ENCODE measurements around the gene EXT2. TPM values are rescaled to one million over a fixed set of nuclear protein-coding genes. Genes with fewer than 3 reads are reported as not detected.

EXT2 gene
- total RNA-seq, 1 experiment from 2014 or later, result 42.8 TPM

GRCh38 chr11:44185522-44185921 is 90.0 kb downstream of the EXT2 start:
- RAD21 ChIA-PET (ENCODE audit: low non-redundant PET in 1 of 2, low total read pairs in 2 of 2, uncharacterized antibody in 2 of 2, unreplicated experiment in 2 of 2), result no interaction called here

GRCh38 chr11:44186321-44186930 is 90.9 kb downstream of the EXT2 start:
- Histone ChIP-seq H3K36me3 (ENCODE audit: control insufficient read depth in 1 of 2, insufficient read depth in 2 of 2, low read length in 2 of 2) (peaks cover 0 to 4% of the 10 kb centered on the region in 2 experiments; a peak in 1 of 4 replicates), H3K4me3 (replicated peaks in 1 of 2; ENCODE audit: low read depth in 1 of 2, low read length in 2 of 2) (no peak overlapping the region), H3K9me2 (ENCODE audit: insufficient read depth) (no peaks in the 10 kb centered on the region), H3K27ac (ENCODE audit: low read depth, low read length) (no peak overlapping the region), H2AFZ (ENCODE audit: low read depth, low read length, poor library complexity, severe bottlenecking) (no peak overlapping the region), H3K27me3 (ENCODE audit: insufficient read depth, low read length) (no peaks in the 10 kb centered on the region), H3K79me2 (ENCODE audit: insufficient read depth, low read length) (no peaks in the 10 kb centered on the region), H4K20me1 (ENCODE audit: insufficient read depth) (no peaks in the 10 kb centered on the region), H3K4me1 (ENCODE audit: control insufficient read depth in 1 of 2, insufficient read depth in 2 of 2, low read length in 2 of 2) (no peaks in the 10 kb centered on the region), H3K9me3 (ENCODE audit: control insufficient read depth in 1 of 2, insufficient read depth in 1 of 2, low read depth in 1 of 2, low read length in 2 of 2) (peaks cover 0 to 9% of the 10 kb centered on the region in 2 experiments; a peak in 2 of 4 replicates), H3K4me2 (ENCODE audit: low read length) (no peak overlapping the region), H3K9ac (ENCODE audit: low read length) (no peak overlapping the region)
- DNase-seq (ENCODE audit: low read depth, low spot score), result no peak
- no peak for ATAC-seq
- CTCF ChIA-PET, result no interaction called here
- BruUV-seq (replicated peaks), result no TSS peak
- intact Hi-C loops (cut with micrococcal nuclease), result no loop called here
- POLR2A ChIA-PET, result no interaction called here
- TF ChIP-seq SRF (IDR thresholded peaks at IDR 0.05; ENCODE audit: low read depth) (no peak), POLR2AphosphoS5 (IDR thresholded peaks at IDR 0.05; ENCODE audit: low read depth, low read length) (no peak)
- RAD21 ChIA-PET (ENCODE audit: low non-redundant PET in 1 of 2, low total read pairs in 2 of 2, uncharacterized antibody in 2 of 2, unreplicated experiment in 2 of 2), result no interaction called here

More at GRCh38 chr11:44185522-44185921, 90.0 kb downstream of the EXT2 start:
- ChIA-PET POLR2A (no interaction called here), CTCF (no interaction called here)
- TF ChIP-seq ZNF274 (IDR thresholded peaks at IDR 0.05; ENCODE audit: low read depth, low read length), result no peak
- no peak for TF ChIP-seq EGR1 (IDR thresholded peaks at IDR 0.05; ENCODE audit: low read depth)
- no peak overlapping the region for H3K4me2 ChIP-seq (ENCODE audit: low read length)
- H3K9ac ChIP-seq (ENCODE audit: low read length), result no peak overlapping the region
- H3K9me3 ChIP-seq (ENCODE audit: control insufficient read depth in 1 of 2, insufficient read depth in 1 of 2, low read depth in 1 of 2, low read length in 2 of 2), result peaks cover 0 to 9% of the 10 kb centered on the region in 2 experiments; a peak in 2 of 4 replicates
- DNase-seq (ENCODE audit: low read depth, low spot score), result no peak
- peaks cover 0 to 4% of the 10 kb centered on the region in 2 experiments; a peak in 1 of 4 replicates for H3K36me3 ChIP-seq (ENCODE audit: control insufficient read depth in 1 of 2, insufficient read depth in 2 of 2, low read length in 2 of 2)
- H3K4me3 ChIP-seq (replicated peaks in 1 of 2; ENCODE audit: low read depth in 1 of 2, low read length in 2 of 2), result no peak overlapping the region
- no peak for ATAC-seq
- no peaks in the 10 kb centered on the region for H3K4me1 ChIP-seq (ENCODE audit: control insufficient read depth in 1 of 2, insufficient read depth in 2 of 2, low read length in 2 of 2)
- H3K9me2 ChIP-seq (ENCODE audit: insufficient read depth), result no peaks in the 10 kb centered on the region
- intact Hi-C loops (cut with micrococcal nuclease), result no loop called here
- H2AFZ ChIP-seq (ENCODE audit: low read depth, low read length, poor library complexity, severe bottlenecking), result no peak overlapping the region
- H3K27ac ChIP-seq (ENCODE audit: low read depth, low read length), result no peak overlapping the region
- no peaks in the 10 kb centered on the region for H3K27me3 ChIP-seq (ENCODE audit: insufficient read depth, low read length)
- no TSS peak for BruUV-seq (replicated peaks)
- H3K79me2 ChIP-seq (ENCODE audit: insufficient read depth, low read length), result no peaks in the 10 kb centered on the region
- no peaks in the 10 kb centered on the region for H4K20me1 ChIP-seq (ENCODE audit: insufficient read depth)
